Measurements from ENCODE around the gene MALRD1.

MALRD1 gene

DNA sequence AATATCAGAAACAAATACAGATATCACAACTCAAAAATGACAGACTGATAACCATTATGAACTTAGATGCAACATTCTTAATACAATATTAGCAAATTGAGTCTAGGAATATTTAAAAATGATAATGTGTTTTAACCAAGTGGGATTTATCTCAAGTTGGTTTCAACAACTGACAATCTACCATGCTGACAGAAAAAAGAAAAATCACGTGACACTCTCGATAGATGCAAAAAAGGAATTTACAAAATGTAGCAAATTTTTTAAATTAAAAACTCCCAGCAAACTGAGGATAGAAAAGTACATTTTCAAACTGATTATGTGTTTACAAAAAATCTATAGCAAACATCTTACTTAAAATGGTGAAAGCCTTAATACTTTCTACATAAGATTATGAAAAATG, 177.4 kb downstream of the MALRD1 start:
- no peak for DNase-seq (ENCODE audit: low read depth)

DNA sequence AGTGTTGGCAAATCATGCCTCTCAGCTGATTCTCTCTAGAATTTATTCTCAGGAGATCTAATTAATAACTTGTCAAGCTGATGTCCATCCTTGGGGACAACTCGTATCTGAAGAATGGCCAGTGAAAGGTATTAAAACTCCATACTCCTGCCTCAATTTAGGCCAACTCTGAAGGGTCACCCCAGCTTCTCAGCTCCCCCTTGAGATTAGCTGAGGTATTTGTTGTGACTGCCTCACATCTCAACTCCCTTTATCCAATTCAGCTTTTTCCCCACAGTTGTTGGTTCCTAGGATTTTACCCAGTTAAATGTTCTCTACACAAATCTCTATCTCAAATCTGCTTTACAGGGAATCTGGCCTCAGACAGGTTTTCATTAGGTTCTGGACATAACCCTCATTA, 182.4 kb downstream of the MALRD1 start:
- no peak for DNase-seq (ENCODE audit: low read depth)

DNA sequence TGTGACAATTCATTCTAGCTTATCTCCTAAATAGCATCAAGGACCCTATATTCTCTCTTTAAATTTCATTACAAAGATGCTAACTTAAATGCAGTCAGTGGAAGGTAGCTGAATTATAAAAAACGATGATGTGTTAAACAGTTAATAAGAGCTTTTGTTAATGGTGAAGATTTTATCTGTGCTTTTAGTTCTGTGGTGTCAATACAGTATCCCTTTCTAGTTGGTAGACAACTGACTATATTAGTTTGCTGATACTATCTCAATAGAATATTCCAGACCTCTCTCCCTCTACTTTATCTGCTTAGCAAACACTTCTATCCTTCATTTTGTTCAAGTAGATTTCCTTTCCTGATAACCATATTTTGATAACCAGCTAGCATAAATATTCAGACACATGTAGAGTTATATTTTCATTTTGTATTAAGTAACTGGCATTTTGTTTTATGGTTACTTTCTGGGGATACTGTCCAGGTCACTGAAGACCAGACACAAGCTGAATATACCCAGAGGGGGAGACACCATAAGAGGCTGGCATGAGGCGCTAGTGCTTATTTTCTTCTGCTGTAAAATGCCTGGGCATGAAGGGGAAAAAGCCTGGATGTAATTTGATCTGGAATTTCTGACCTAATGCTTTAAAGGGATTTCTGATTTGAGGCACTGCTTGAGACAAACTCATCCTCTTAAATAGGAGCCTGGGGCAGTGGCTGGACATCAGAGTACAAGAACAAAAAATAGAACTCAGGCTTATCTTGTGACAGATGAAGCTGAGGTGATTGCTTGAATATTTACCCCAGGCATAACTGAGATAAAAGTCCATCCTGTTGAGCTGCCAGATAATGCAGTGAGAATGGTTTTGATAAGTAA, 197.5 kb downstream of the MALRD1 start:
- no peak for DNase-seq (ENCODE audit: low read depth)

DNA sequence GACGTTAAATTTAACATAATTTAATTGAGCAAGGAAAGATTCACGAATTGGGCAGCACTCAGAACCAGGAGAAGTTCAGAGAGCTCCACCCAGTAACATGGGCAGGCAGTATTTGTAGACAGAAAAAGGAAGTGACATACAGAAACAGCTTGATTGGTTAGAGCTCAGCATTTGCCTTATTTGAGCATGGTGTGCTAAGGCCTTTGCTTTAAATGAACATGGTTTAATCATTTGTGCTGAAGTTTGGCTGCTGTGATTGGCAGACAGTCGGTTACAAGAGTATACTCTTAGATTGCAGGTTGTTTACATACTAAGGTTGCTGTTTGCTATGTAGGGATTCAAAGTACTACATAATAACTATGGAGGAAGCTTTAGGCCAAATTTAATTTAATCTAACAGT, 199.2 kb downstream of the MALRD1 start:
- no peak for DNase-seq (ENCODE audit: low read depth)

DNA sequence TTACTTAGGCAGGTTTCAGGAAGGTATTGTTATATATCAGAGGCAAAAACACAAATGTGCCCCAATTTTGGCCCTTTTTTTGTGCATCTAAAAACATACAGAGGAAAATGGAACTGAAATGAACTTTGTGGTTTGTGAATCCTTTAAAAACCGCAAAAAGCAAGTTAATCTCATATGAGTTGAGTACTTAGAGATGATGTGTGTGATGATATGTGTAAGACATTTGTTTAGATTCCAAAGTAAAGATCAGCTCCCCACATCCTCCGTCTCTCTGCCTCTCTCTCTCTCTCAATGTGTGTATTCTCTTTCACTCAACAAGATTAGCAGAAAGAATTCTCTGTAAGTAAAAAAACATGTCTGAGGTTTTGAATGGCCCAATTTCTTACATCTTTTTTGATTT, 201.9 kb downstream of the MALRD1 start:
- no peak for DNase-seq (ENCODE audit: low read depth)

DNA sequence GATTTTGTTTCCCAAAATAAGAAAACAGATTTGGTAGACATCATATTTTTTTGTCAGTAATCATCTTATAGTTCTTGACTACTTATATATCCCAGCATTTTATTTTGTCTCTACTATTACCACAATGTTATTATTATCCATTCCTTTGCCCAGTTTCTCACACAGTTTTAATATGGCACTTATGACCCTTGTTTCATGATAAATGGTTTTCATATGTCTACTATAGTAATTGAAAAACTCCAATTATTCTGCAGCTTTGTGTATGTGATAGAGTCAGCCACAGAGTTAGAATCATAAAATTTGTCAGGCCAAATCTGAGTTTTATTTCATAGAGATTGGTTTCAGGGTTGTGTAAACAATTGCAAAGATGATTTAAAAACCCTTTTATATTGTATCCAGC, 203.9 kb downstream of the MALRD1 start:
- no peak for DNase-seq (ENCODE audit: low read depth)

DNA sequence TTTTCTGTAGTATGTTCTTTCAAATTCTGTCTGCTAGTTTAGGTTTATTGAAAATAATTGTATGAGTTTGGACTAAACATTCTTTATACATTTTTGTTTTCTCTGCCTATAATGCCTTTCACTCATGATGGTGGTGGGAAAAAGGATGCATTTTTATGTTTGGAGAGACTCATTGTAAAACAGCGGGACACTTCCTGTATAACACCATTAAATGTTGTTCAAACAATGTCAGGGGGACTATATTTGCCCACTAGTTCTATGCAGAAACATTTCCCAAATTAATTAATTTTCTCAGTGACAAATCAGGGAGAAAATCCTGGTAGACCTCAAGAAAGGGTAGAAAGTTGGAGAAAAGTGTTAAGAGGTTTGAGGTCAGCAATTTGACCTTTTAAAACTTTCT, 207.7 kb downstream of the MALRD1 start:
- no peak for DNase-seq (ENCODE audit: low read depth)

DNA sequence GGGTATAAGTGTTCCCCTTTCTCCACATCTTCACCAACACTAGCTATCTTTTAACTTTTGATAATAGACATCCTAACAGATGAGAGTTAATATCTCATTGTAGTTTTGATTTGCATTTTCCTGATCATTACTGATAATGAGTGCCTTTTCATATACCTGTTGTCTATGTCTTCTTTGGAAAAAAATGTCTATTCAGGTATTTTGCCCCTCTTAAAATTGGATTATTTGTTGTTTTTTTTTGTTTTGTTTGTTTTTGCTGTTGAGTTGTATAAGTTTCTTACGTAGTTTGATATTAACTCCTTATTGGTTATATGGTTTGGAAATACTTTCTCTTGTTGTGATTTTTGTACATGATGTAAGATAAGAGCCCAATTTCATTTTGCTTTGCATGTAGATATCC, 214.7 kb downstream of the MALRD1 start:
- DNase-seq (ENCODE audit: low read depth), result no peak

DNA sequence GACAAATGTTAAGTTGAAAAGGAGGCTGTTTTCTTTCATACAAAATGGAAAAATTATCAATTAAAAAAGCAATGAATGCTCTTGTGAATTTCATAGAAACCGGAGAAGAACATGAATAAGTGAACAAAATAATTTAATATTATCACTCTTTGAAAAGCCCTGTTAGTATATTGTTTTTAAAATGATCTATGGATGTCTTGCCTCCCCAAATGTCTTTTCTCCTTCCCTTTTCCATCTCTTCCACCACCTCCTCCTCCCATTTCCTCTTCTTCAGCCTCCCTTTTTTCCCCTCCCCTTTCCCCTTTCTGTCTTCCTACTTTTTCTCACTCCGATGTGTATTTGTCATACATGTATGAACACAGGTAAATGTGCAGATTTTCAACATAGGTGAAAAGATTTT, 234.7 kb downstream of the MALRD1 start:
- no peak for DNase-seq (ENCODE audit: low read depth)

DNA sequence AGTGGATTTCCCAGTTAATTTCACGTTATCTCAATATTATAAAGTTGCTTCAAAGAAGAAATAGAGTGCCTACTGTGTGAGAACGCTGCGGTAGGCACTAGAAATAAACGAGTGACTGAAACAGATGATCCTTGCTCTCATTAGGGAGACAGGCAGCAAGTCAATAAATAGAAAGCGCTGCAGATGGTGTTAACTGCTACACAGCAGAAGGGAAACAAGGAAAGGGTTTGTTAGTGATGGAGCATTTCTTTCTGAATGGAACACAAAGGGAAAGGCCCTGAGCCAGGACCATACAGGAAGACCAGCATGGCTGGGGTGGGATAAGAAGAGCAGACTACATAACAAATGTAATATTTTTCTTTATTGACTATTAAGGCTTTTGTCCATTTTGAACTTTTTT, 235.2 kb downstream of the MALRD1 start:
- no peak for DNase-seq (ENCODE audit: low read depth)

DNA sequence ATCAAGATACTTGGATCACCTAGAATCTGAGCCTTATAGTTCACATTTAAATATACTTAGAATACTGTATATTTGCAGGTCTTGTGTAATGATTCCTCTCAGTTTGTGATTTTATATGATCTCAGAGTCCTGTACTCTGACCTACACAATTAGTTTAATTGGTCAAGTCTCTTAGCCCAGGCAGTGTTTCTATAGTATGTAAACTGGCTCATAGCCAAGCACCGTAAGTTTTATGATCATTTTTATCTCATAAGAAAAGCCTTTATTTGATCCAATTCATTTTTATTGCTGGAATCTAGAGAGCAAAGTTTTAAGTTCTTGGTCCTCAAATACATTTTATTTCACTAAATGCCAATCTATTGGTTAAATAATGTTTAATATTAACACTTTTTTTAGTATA, 242.2 kb downstream of the MALRD1 start:
- DNase-seq (ENCODE audit: low read depth), result no peak

DNA sequence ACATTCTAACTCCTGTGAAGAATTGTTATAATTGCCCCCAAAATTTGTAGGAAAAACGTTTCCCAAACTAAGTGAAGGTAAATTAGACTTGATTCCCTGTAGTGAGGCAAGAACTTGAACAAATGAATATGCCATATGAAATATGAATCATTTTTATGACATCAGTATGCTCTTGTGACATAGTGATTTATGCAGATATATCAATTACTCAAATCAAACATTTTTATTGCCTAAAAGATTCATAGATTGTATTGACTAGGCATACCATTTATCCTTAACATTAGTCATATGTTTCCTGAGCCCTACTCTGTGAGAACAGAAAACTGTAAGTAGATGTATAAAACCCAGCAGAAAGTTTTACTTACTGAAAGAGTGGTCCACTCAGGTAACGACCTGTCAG, 245.6 kb downstream of the MALRD1 start:
- no peak for DNase-seq (ENCODE audit: low read depth)

DNA sequence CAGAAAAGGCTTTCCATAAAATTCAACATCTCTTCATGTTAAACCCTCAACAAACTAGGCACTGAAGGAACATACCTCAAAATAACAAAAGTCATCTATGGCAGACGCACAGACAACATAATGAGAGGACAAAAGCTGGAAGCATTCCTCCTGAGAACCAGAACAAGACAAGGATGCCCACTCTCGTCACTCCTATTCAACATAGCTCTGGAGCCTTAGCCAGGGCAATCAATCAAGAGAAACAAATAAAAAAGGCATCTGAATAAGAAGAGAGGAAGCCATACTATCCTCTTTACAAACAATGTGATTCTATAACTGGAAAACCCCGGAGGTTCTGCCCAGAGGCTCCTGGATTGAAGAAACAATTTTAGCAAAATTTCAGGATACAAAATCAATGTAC, 251.0 kb downstream of the MALRD1 start:
- no peak for DNase-seq (ENCODE audit: low read depth)

DNA sequence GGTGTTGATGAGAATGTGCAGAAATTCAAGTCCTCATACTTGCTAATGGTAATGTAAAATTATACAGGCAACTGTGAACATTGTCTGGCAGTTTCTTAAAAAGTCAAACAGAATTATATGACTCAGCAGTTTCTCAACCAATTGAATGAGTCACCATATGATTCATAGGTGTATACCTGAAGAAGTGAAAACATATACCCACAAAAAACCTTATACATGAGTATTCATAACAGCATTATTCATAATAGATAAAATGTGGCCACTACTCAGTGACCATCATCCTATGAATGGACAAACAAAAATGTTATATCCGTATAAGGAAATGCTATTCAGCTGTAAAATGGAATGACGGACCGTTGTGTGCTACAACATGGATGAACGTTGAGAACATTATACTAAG, 253.5 kb downstream of the MALRD1 start:
- no peak for DNase-seq (ENCODE audit: low read depth)

DNA sequence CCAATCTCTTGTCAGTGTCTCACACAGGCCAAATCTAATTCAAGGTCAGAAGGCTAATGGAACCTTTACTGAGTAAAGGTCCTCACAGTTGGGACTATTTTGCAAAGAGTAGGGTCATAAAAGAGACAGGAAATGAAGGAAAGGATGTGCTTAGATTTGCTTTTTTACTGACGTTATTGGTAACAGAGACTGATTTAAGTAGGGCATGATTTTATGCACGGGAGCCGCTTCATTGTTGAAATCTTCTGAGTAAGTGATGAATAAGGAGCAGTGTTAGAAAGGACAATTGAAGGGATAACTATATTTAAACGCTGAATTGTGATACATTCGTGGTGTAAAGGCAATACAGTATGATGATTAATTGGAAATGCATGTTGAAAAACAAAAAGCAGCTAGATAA, 261.5 kb downstream of the MALRD1 start:
- no peak for DNase-seq (ENCODE audit: low read depth)

DNA sequence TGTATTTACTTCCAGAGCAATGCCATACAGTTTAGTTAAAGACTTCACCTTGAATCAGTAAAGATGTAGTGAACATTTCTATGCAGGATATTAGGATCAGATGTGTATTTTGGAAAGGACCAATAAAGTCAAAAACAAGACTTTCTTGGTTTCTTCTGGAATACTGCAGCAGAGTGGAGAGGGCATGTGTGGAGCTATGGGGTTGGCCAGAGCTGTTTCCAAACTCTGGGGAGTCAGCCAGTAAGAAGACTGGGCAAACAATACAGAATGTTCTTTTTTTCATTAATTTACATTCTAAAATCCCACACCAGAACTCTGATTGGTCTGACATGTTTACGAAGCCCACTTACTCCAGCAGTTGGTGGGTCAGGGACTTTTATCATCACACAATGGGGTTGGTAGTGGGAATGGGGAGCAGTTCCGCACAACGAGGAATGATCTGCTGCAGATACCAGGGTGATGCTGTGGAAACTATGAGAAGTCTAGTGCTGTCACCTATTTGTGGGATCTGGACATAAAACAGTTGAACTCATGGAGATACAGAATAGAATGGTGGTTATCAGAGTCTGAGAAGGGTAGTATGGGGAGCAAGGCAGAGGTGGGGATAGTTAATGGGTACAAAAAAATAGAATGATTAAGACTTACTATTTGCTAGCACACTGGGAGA, 267.7 kb downstream of the MALRD1 start:
- DNase-seq (ENCODE audit: low read depth), result no peak

DNA sequence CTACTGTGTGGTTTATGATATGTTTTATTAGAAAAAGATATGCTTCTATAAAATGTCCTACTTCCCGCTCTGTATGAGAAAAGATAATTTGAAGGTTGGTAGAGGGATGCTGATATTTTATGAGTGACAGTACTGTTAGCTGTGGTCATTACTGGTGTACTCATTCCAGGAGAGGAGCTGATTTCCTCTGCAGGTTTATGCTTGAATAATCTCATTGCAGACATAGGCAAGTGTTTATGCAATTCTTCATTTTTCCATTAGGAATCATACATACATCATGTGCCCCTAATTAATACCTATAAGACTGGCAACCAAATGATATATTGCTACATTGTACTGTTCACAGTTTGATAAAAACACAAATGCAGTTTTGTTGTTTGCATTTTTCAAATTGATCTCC, 269.4 kb downstream of the MALRD1 start:
- DNase-seq (ENCODE audit: low read depth), result no peak

DNA sequence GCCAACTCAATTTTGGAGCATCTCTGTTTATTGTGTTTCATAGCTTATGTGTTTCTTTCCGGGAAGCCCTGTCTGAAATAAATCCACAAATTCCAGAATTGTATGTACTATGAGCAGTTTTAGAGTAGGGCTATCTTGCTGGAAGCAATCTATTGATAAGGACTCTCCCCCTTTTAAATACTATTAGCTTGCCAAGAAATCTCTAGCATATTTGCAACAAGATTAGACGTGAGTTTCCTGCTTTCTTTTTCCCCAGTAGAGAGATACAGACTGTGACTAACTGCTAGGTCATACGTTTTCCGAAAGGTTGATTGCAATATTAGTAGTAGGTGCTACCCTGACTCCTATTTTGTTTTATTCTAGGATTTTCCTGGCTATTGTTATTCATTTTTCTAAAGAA, 277.0 kb downstream of the MALRD1 start:
- no peak for DNase-seq (ENCODE audit: low read depth)

DNA sequence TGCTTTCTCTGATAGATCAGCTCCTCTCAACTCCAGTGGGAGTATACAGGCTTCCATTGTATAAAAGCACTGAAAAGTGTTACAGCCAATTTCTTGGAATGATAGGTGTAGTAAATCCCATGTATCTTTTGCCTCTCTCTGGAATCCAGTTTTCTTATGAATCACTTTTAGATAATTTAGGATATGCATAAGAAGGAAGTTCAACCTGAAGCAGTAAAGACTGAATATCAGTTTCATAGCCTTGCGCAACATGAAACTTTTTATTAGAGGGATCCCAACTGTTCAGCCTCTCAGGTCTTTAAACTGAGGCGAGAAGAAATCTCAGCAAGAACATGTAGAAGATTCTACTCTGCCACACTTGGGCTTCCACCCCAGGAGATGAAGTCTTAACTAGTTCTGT, 280.0 kb downstream of the MALRD1 start:
- no peak for DNase-seq (ENCODE audit: low read depth)

DNA sequence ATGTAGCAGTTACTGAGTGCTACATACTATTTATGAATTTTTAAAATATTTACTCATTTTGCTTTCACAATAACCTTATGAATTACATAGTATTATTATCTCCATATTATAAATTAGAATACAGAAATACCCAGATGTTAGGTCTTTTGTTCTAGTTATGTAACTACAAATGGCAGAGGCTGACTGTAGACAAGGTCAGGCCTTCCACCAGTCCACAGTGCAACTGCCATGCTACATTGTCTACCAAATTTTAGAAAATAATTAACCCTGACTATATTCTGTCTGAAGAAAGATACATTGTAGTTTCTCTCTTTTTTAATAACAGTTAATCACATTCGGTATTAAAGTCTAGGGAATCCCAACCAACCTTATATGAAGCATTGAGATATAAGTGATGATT, 280.9 kb downstream of the MALRD1 start:
- no peak for DNase-seq (ENCODE audit: low read depth)

DNA sequence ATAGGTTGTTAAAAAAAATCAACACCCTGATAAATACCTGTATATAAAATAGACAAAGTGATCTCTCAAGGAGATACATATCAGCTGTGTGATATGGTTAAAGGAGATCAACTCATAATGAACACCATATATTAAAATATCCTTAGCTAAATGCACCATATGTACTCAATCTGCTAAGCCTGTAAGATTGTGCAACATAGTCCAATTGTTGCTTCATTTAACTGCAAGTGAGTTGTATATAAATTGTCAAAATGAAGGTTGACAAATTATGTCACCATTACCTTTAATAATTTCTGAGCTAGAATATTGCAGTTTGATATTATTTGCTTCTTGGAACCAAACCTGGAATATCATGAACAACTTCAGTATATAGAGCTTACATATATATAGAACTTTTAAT, 283.7 kb downstream of the MALRD1 start:
- DNase-seq (ENCODE audit: low read depth), result no peak

DNA sequence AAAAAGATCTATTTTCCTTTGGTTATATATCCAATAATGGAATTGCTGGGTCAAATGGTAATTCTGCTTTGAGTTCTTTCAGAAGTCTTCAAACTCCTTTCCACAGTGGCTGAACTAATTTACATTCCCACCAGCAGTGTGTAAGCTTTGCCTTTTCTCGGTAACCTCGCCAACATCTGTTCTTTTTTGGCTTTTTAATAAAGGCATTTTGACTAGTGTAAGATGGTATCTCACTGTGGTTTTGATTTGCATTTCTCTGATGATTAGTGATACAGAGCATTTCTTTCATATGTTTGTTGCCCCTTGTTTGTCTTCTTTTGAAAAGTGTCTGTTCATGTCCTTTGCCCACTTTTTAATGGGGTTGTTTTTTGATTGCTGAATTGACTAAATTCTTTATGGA, 285.0 kb downstream of the MALRD1 start:
- DNase-seq (ENCODE audit: low read depth), result no peak

DNA sequence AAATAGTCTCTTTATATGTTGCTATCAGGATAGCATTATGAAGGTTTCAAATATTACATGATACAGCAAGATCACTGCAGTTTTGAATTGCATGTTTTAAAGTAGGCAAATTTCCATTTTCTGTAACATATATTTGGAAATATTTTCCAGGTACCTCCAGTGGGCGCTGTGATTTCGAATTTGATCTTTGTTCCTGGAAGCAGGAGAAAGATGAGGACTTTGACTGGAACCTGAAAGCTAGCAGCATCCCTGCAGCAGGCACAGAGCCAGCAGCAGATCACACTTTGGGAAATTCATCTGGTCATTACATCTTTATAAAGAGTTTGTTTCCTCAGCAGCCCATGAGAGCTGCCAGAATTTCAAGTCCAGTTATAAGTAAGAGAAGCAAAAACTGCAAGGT, 299.0 kb downstream of the MALRD1 start:
- no peak for DNase-seq (ENCODE audit: low read depth)

DNA sequence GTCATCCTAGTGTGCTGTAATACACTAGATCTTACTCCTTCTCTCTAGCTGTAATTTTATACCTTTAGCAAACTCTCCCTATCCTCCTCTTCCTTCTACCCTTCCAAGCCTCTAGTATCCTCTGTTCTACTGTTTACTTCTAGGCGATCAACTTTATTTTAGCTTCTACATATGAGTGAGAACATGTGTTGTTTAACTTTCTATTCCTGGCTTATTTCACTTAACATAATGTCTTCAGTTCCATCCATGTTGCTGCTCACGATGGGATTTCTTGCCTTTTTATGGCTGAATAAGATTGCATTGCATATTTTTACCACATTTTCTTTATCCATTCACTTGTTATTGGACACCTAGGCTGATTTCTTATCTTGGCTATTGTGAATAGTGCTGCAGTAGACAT, 318.6 kb downstream of the MALRD1 start:
- no peak for DNase-seq (ENCODE audit: low read depth)

Measured in GM04503 (cell line).